HG03103 (cell line): ENCODE measurements around the gene GMIP.

Experiments used
- ATAC-seq: cut with Tn5 transposase; IDR thresholded peaks from one replicate; pipeline ENCODE4 v1.9.1; 2021; ENCODE audit warnings: low read depth; ENCODE audit not compliant: unreplicated experiment

Gene GMIP

DNA sequence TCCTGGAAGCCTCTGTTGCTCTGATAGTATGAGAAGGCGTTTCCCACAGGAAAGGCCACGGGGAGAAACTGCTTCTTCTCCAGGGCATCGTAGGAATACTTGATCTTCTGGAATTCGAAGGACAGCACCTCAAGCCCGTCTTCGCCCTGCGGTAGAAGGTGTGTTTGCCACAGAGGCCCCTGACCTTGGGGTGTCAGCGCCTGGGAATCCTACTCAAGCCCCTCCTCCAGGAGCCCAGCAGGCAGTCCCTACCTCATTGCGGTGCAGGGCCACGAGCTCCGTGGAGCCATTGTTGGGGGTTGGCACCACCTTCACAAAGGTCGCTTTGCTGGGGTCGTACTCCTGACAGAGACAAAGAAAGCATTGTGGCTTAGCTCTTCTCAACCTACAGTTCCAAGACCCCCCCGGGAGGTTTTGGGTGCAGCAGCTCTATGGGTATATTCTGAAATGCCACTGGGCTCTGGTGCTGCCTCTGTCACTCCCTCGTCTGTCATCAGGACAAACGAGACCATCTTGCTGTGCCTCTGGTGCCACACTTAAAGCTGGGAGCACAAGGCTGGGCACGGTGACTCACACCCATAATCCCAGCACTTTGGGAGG lies 16.3 kb upstream of the GMIP start:
- no peak for ATAC-seq

DNA sequence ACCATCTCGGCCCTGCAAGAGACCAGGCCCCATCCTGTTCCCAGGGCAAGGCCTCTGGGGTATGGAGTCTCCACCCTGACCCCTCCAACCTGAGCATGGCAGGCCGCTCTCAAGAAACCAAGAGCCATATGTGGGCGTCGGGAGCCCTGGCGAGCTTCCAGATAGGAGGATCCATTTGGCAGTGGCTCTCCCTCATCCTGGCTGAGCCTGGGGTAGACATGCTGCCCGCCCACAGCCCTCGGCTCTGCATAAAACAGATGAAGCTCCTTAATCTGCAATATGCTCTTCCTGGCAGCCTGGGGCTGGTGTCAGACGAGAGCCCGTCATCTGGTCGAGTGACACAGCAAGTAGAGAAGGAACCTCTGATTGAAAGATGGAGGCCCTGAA lies 13.9 kb upstream of the GMIP start:
- no peak for ATAC-seq

DNA sequence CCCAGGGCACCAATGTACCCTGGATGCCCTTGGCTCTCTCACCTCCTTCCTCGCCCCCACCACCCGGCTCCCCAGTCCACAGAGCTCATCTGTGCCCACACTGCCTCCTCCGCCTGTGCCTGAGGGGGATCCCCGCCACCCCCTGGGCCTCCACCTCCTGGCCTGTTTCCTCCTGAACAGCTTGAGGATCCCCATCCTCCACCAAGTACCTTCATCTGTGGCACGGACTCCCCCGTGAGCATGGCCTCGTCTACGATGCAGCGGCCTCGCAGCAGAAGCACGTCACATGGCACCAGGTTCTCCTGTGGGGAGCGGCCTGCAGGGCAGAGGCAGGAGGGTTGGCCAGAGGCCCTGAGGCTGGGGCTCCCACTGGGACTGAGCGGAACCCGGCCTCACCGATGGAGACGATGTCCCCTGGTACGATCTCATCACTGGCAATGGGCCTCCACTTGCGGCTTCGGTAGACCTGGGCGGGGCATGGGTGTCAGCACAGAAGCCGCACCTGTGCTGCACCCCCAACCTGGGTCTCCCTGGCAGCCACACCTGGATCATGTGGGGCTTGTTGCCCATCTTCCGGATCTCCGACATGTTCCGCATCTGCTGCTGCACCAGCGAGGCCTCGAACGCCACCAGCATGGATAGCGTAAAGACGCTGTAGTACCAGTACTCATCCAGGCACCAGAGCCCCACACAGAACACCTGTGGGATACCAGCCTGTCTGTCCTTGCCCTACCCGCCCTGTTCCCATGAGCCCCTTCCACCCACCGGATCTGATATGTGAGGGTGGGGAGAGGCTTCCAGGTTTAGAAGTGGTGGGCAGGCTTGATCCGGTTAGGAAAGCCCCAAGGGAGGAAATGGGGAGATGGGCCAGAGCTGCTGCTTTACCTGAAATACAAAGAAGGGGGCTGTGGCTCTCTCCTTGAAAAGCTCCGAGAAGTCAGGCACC lies 13.3 kb upstream of the GMIP start:
- ATAC-seq = no peak

DNA sequence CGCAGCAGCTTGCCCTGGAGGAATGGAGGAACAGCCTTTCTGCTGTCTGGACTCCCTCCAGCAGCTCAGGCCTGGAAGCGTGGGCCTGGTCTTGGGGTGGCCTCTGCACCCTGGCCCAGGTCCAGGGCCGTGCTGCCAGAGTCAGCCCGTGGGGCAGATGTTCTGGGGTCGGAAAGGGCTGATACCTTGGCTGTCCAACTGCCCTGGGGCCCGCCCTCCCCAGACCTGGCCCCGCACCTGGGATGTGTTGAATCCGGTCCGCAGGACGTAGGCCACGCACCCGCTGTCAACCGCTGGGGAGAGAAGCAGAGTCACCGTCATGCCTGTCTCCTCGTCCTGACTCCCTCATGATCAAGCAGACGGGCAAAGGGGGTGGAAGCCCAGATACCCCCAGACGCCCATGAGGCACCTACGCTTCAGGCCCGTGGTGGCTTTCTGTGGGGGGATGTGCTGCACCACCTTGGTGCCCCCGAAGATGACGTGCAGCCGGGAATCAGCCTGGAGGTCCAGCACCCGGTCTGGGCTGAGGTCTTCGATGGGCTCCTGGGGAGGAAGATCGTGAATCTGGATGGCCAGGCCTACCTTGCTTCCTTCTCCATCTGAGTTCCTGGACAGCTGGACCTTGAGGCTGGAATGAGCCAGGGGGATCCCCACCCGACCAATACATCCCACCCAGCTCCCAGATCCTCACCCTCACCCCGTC lies 12.3 kb upstream of the GMIP start:
- no peak for ATAC-seq

DNA sequence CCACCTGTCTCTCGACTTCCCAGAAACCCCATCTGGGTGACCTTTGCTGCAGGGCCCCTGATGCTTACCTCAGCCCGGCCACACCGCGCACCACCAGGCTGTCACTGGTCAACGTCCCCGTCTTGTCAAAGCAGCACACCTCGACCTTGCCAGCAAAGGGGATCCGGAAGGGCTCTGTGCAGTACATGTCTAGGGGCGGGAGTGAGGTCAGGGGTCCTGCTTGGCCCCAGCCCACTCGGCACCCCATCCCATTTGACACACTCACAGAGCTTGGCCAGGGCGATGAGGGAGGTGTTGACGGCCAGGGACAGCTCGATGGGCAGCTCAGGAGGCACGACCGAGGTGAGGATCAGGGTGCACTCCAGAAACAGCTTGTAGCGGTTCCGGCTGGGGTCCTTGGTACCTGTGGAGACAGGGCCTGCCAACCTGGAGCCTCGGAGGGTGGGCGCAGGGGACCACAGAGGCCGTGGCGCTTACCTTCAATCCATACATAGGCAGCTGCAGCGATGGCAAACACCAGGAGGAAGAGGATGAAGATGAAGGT lies 11.7 kb upstream of the GMIP start:
- ATAC-seq = no peak

DNA sequence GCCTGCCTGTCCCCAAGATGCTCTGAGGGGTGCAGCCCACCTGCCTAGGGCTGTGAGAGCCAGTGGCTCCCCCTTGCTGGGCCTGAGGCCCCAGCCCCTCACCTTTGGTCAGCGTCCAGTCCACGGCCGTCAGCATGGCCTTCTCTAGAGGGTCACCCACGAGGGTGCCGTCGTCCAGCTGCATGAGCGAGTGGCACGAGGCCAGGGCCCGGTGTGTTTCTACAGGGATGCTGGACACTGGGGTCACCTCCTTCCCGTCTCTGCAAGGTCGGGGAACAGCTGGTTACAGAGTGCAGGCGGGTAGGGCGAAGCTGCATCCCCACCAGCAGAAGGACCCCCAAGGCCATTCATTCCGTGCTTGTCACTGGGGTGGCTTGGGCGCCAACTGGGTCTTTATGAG lies 11.0 kb upstream of the GMIP start:
- ATAC-seq = no peak

DNA sequence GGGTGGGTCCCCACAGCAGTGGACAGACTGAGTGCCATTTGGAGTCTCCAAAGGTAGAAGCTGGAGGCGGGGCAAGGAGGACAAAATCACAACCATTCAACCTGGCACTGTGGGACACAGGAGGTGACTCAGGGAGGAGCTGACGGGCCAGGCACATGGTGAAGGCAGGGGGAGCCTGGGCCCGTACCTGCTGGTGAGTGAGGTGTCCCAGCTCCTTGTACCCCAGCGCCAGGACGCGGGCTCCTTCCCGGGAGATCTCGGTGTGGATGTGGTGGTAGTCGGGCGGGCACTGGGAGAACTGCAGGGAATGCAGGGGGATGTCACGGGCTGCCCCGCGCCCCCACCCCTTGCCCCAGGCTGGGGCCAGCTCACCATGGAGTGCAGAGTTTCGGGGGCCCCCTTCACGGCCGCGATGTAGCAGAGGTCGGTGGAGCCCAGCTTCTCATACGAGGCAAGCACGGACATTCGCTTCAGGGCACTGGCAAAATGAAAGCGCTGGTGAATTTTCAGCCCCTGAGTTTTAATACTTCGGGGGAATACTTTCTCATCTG lies 10.2 kb upstream of the GMIP start:
- no peak for ATAC-seq

DNA sequence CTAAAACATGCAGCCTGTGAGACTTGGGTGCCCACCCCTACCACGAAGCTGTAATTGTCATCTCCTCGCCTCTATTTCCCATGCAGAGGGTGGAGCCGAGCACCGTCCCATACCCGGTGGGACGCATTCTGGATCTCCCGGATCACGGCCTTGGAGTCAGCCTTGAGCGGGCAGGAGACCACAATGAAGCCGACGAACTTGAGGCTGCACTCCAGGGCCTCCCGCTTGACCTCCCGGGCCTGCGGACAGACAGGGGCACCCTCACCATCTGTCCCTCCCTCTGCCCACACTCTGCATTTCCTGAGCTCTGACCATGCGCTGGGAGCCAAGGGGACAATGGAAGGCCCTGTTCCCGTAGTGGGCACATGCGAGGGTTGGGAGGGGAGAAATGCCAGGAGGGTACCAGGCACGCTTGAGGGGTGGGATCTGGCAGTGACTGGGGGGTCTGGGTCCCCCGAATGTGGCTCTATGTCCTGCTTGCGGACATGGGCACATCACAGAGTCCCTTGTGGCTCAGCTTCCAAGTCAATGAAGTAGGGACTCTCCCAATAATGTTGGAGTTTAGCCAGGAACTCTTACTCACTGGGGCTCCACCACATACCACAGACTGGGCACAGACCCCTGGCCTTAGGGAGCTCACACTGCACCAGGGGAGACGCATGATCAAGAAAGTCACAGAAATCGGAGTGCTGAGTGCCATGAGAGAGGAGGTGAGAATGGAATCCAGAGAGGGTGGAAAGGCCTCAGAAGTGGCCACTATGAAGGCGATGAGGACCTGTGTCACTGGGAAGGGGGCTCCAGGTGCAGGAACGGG lies 9.2 kb upstream of the GMIP start:
- no peak for ATAC-seq

DNA sequence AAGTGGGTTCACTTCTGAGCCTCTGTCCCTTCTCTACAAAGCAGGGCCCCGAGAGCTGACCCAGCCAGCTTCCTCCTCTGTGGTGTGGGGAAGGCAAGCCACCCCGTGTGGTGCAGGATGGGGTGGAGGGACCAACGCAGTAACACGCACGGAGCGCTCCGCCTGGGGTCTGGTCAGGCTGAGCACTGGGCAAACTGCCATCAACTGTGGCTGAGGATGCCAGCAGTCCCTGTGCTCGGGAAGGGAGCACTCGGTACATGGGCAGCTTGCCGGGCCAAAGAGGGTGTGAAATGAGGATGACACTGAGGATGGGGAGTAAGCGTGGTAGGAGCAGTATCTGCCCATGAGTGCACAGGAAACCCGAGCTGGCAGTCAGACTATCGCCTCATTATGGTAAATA lies 7.6 kb upstream of the GMIP start:
- ATAC-seq = no peak

DNA sequence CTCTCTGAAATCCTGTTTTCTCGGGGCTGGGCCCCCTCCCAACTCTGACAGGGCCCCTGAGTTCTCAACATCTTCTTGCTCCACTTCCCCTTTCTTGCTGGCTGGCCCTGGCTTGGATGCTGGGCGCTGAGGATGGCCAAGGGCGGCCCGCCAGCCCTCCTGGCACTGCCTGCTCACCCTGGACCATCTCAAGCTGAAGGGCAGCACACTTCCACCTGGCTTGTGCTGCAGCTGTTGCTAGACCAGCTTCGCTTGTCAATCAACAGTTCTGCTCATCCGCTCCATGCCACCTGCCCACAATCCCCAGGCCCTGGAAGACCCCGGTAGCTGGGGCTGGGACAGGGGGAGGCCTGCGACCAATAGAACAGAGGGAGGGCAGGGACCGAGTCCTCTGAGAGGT lies 6.9 kb upstream of the GMIP start:
- no peak for ATAC-seq

DNA sequence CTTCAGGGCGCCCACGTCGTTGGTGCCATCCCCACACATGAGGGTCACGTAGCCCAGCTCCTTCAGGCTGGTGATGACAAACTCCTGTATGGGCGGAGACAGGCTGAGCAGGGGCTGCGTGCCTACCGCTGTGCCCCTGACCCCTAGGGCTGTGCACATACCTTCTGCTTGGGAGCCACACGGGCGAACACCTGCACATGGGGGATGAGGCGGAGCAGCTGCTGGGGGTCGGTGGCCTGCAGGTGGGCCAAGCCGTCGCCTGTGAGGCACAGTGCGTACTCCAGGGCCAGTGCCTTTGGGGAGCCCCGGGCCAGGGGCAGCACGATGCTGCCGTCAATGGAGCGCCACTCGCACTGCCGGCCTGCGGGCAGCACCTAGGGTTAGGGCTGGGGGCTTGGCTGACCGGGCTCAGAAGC lies 6.1 kb upstream of the GMIP start:
- ATAC-seq = no peak

DNA sequence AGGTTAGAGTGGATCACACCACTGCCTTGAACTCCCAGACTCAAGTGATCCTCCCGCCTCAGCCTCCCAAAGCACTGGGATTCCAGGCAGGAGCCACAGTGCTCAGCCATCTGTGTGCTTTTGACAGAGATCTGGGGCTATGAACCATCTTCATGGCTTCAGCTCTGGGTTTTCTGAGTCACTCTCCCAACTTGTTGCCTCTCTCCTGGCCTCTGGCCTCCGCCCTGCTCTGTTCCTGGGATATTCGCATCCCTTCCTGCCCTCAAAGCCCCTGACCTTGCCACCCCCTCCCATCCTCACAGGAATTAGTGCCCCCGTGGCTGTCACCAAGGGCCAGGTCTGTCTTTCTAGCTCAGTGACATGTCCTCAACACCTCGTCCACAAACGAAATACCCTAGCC lies 5.7 kb upstream of the GMIP start:
- no peak for ATAC-seq

DNA sequence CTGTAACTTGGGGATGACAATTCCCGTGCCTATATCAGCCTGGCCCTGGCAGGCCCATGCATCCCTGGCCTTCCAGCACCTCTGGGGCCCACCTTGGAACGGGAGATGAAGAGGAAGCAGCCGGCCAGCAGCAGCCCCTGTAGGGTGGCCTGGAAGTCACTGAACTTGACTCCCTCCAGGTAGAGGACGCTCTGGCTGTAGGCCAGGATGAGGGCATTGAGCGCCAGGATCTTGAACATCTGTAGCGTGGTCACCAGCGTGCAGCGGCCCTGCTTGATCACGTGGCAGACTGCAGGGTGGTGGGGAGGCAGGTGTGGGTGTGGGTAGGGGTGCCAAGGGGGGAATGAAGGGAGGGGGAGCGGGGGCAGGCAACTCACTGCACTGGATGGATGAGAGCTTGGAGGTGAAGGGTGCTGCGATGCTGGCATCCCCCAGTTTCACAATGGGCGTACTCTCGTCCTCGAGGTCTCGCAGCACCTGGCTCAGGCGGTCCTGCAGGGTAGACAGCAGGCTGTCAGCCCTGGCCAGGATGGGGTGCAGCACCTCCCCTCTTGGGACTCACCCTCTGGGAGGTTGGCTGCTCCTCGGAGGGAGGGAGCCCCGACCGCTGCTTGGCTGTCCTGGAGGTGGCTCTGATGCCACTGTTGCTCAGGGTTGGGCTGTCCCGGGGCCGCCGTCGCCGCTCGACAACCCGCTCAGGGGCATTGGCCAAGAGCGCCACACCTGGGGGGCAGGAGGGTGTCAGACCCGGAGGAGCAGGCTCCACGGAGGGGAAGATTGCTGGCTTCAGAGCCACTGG lies 3.8 kb upstream of the GMIP start:
- ATAC-seq = no peak

DNA sequence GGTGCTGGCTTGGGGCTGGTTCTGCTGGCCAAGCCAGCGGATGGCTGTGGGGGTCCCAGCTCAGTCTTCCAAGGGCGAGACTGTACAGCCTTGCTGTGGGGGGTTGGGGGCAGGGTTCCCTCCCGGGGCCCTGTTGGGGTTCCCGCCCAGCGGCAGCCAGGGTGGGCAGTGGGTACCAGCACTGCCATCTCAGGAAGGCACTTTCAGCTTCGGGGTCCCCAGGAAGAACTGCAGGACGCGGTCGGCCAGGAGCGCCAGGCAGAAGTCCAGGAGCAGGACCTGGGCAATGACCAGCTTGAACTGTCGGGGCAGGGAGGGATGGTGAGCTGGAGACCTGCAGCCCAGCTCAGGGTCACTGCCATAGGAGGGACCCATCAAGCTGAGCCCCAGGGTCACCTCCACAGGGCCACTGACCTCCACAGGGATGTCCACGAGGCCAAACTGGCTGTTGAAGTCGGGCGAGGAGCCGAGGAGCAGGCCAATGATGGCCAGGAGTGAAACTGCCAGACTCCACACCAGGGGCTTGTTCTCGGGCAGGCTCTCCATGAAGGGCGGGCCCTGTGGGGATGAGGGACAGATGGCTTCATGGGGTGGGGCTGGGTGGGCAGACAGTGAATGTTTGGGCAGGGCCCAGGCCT lies 1.9 kb upstream of the GMIP start:
- no peak for ATAC-seq

DNA sequence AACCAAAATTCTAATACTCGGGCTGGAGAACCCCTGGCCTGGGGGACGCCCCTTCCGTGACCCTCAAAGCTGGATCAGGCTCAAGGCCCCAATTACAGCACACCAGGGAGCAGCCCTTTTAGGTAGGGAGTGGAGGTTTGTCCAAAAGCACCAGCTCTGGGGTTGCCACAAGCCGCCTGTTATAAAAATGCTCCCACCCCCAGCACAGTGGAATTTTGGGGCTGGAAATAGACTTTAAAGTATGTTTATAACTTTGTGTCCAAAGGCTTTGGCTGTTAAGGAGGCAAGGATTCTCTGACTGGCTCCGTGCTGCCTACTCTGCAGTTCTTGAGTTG lies 564 bp upstream of the GMIP start:
- ATAC-seq = no peak

DNA sequence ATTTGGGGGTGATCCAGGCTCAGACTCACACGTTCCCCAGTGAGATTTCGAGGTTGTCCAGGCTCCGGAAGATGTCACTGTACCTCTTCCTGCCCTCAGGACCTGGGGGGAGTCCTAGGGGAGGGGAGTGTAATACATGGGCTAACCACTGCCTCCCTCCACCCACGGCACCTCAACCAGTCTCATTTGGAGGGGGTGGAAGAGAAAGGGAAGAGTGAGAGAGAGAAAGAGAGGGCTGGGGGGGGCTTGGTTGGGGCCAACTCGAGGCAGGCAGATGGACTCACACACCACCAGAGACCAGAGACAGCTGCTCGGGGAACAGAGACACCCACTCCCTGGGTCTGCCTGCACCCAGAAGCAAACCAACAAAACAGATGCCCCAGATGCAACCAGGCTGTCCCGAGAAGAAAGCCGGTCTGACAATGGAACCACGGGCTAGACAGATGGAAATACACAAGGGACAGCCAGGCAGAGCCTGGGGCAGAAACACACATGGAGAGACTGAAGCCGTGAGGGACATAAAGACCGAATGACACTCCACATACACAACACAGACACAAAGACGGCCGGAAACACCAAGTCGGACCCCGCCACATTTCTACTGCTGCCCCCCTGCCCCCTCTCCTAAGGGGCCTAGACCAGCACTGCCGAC lies 825 bp downstream of the GMIP start:
- no peak for ATAC-seq

DNA sequence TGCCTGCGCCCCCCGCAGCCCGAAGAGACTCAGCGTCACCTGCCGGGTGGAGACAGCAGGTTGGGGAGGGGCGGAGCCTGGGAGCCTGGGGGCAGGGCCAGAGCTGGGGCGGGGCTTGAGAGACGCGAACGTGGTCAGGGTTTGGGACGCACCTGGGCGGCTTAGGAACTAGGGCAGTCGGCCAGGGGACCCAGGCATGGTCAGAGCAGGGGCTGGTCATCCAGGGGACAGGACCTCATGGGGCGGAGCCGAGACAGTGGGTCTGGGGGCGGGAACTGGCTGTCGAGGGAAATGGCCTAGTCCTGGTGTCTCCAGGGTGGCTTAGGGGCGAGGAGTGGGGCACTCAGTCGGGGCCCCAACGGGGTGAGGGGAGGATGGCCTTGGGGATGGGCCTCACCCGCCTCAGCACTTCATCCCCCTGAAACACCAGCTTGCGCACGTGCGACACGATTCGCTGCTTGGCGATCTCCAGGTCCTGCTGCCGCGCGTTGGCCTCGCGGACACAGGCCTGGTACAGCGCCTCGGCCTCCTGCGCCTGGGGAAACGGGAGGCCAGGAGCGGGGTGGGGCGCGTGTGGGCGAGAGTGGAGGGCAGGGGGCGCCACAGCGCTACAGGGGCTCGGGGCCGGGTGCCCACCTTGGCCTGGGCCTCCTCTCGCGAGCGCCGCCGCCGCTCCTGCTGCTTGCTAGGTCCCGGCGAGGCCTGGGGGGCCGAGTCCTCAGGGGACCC lies 5.8 kb downstream of the GMIP start:
- ATAC-seq = no peak

DNA sequence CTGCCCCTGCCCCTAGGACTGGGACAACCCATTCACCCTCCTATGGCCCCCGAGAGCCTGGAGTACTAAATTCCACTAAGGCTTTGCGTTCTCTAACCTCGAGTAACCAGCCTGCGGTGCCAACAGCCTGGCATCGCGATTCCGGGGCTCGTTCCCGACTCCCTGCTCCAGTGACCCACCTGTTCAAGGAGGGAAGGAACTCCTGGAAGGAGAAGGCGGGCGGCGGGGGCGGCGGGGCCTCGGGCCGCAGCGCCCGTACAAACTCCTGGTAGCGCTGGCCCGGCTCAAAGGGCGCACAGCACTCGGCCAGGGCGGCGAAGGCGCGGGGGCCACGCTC lies 6.3 kb downstream of the GMIP start:
- no peak for ATAC-seq
